Stomach (tissue), 9 donors: ENCODE results near the gene CTDSPL. TPM values are rescaled to one million over a fixed set of nuclear protein-coding genes. Genes with fewer than 3 reads are reported as not detected.
"Not testable (repeated sequence)": the region's sequence is repeated elsewhere in the genome, so short reads cannot be mapped to it uniquely, and the experiment has no call there.

Experiments used
- DNase-seq, 2 donors: peaks; one replicate each; pipeline versions ENCODE4 v3.0.0 to v3.0.0-alpha.2; 2013 to 2019
- H3K27ac ChIP-seq, 5 donors: fragments of 200-600 bp in 4 of 5; sonication (generic) in 4 of 5; one replicate each; pipeline ENCODE4 v1.5.1; 2013 to 2019; ENCODE audit warnings: mild to moderate bottlenecking in 1 of 5, moderate library complexity in 1 of 5
- H3K27me3 ChIP-seq, 3 donors: fragments of 200-600 bp; sonication (generic); one replicate each; pipeline ENCODE4 v1.5.1; 2017 to 2019; ENCODE audit warnings: mixed run types in 1 of 3
- H3K36me3 ChIP-seq, 4 donors: fragments of 200-600 bp; sonication (generic); 1 replicate in 3 of 4; 2 replicates in 1 of 4; pipeline ENCODE4 v1.5.1; 2016 to 2019
- H3K4me1 ChIP-seq, 4 donors: fragments of 200-600 bp; sonication (generic); one replicate each; pipeline ENCODE4 v1.5.1; 2016 to 2019
- H3K4me3 ChIP-seq, 4 donors: fragments of 200-600 bp; sonication (generic) in 3 of 4; one replicate each; pipeline ENCODE4 v1.5.1; 2016 to 2019; ENCODE audit warnings: mild to moderate bottlenecking in 1 of 4
- H3K9me3 ChIP-seq, 4 donors: fragments of 200-600 bp; sonication (generic); one replicate each; pipeline ENCODE4 v1.5.1; 2016 to 2019
- CTCF ChIP-seq, 7 experiments: fragments of 450-650 bp in 4 of 7; fragments of 200-600 bp in 3 of 7; sonication (generic) in 3 of 7; IDR thresholded peaks; one replicate each; pipeline ENCODE4 v1.5.1; 2016 to 2019; ENCODE audit warnings: antibody characterized with exemption in 7 of 7, control low read depth in 2 of 7, mild to moderate bottlenecking in 1 of 7
- EP300 ChIP-seq: sonication (generic); formaldehyde crosslinking; IDR thresholded peaks from one replicate; pipeline ENCODE4 v1.6.1; 2017; ENCODE audit warnings: antibody characterized with exemption
- POLR2A ChIP-seq, 4 donors: fragments of 450-650 bp; IDR thresholded peaks; one replicate each; pipeline ENCODE4 v1.6.1; 2016; ENCODE audit warnings: antibody characterized with exemption in 4 of 4, control low read depth in 2 of 4, mild to moderate bottlenecking in 1 of 4, moderate library complexity in 1 of 4
- POLR2AphosphoS5 ChIP-seq, 3 donors: sonication (generic); formaldehyde crosslinking; IDR thresholded peaks; one replicate each; pipeline ENCODE4 v1.6.1; 2016; ENCODE audit warnings: antibody characterized with exemption in 3 of 3
- WGBS, 5 donors: extraction: QIAGEN DNeasy Blood & Tissue Kit in 3 of 5; methylation state at CpG; one replicate each; pipeline versions ENCODE4 v1.1.5 to v1.1.7; 2013 to 2018; 5-methylcytosine and 5-hydroxymethylcytosine counted together
- intact Hi-C: fragments of 100-400 bp; cut with DNase I; formaldehyde crosslinking; loops from one replicate; pipeline ENCODE4 v1.15.1; 2023; ENCODE audit warnings: low total_unique reads
- polyA plus RNA-seq, 3 donors: library from polyadenylated mRNA; stranded (reverse); fragments of 200-250 nt; gene quantifications; one replicate each; pipeline ENCODE4 v1.2.3, GENCODE V29; 2013
- small RNA-seq, 4 donors: library from RNA; depleted of rRNA; stranded (forward); fragments of <200 nt; gene quantifications; one replicate each; pipeline ENCODE3, GENCODE V24; 2016
- total RNA-seq, 5 donors: library from RNA; depleted of rRNA; stranded (reverse); fragments of >200 nt; gene quantifications; one replicate each; pipeline versions ENCODE4 v1.1.0 to v1.2.3, GENCODE V29; 2014 to 2016
- donor health status: healthy with polysubstance abuse.
- donor health status: Bipolar disorder and iron deficiency.
- donor health status: healthy.

Gene CTDSPL
- total and polyA plus RNA-seq, 8 donors: 13.4 to 54.9 (median 30.2) TPM

- 28 to 48% (median 38%) methylated on average over 5 to 8 of the region's 8 CpGs for WGBS, 5 donors
Observed at GRCh38 chr3:38030126-38031021, 168.7 kb downstream of the CTDSPL start.

GRCh38 chr3:38031022-38031994, 169.6 kb downstream of the CTDSPL start:
- Histone ChIP-seq H3K36me3 (no peaks in the 10 kb centered on the region), H3K27ac (peak overlapping the region in 3 of 5 donors; percentile 68 to 91 (median 80)), H3K27me3 (peaks cover 0 to 23% (median 0%) of the 10 kb centered on the region in 3 donors), H3K4me1 (peaks cover 20 to 44% (median 32%) of the 10 kb centered on the region in 4 donors), H3K9me3 (no peaks in the 10 kb centered on the region), H3K4me3 (no peak overlapping the region)
- WGBS, 5 donors: 26 to 41% (median 33%) methylated on average over 6 to 9 of the region's 9 CpGs
- intact Hi-C loops: loop anchor here (10.0 kb wide), 1 partner anchor 113 kb away; no protein-coding TSS in a partner anchor
- TF ChIP-seq POLR2AphosphoS5 (IDR thresholded peaks at IDR 0.05) (peak in 1 of 3 donors; percentile 10), EP300 (no peak), POLR2A (IDR thresholded peaks at IDR 0.05) (no peak)
- peak; percentile 71 to 73 for DNase-seq

More at GRCh38 chr3:38030126-38031021, 168.7 kb downstream of the CTDSPL start:
- H3K27me3 ChIP-seq: peaks cover 0 to 23% (median 0%) of the 10 kb centered on the region in 3 donors
- H3K4me3 ChIP-seq: peak overlapping the region; percentile 57 to 68 (median 66)
- peaks cover 26 to 54% (median 41%) of the 10 kb centered on the region in 4 donors for H3K4me1 ChIP-seq
- TF ChIP-seq POLR2A (IDR thresholded peaks at IDR 0.05) (no peak), POLR2AphosphoS5 (IDR thresholded peaks at IDR 0.05) (no peak), EP300 (no peak), CTCF (IDR thresholded peaks at IDR 0.05) (no peak)
- no peaks in the 10 kb centered on the region for H3K9me3 ChIP-seq
- DNase-seq: peak in 1 of 2 donors; percentile 89
- intact Hi-C loops: loop anchor here (10.0 kb wide), 1 partner anchor 114 kb away; no protein-coding TSS in a partner anchor
- H3K36me3 ChIP-seq: no peaks in the 10 kb centered on the region
- H3K27ac ChIP-seq: peak overlapping the region; percentile 48 to 91 (median 80)

- H3K36me3 ChIP-seq: no peaks in the 10 kb centered on the region
- no peak for DNase-seq
- H3K4me3 ChIP-seq: no peak overlapping the region
- intact Hi-C loops: loop anchor here (10.0 kb wide), 1 partner anchor 112 kb away; no protein-coding TSS in a partner anchor
- H3K9me3 ChIP-seq: no peaks in the 10 kb centered on the region
- TF ChIP-seq CTCF (IDR thresholded peaks at IDR 0.05) (no peak), POLR2A (IDR thresholded peaks at IDR 0.05) (no peak), EP300 (no peak), POLR2AphosphoS5 (IDR thresholded peaks at IDR 0.05) (no peak)
- no peak overlapping the region for H3K27ac ChIP-seq
- peaks cover 20 to 42% (median 32%) of the 10 kb centered on the region in 4 donors for H3K4me1 ChIP-seq
- H3K27me3 ChIP-seq: peaks cover 0 to 23% (median 0%) of the 10 kb centered on the region in 3 donors
- 85 to 100% (median 100%) methylated on average over 1 of the region's 1 CpG for WGBS, 5 donors
Observed at GRCh38 chr3:38032328-38032865, 170.7 kb downstream of the CTDSPL start.

GRCh38 chr3:38033586-38033985, 171.9 kb downstream of the CTDSPL start:
- H3K27ac ChIP-seq, H3K9me3 ChIP-seq, H3K36me3 ChIP-seq, DNase-seq, H3K4me3 ChIP-seq: not testable (repeated sequence)
- whole genome bisulfite sequencing, 5 donors: 89 to 97% (median 91%) methylated on average over 7 of the region's 7 CpGs
- intact Hi-C loops: loop anchor here (10.0 kb wide), 1 partner anchor 111 kb away; no protein-coding TSS in a partner anchor
- Histone ChIP-seq H3K27me3 (peaks cover 0 to 22% (median 0%) of the 10 kb centered on the region in 3 donors), H3K4me1 (peaks cover 20 to 36% (median 28%) of the 10 kb centered on the region in 4 donors)

Small RNA genes lying within 50 kb of the gene (small RNA-seq; reads per million reads assigned to genes)
- gene MIR26A1 (2.0 to 10.6 (median 2.9) reads per million in 4 donors), gene RF00019 (0 reads per million in 4 donors)

Other genes with a start within 250 kb of the CTDSPL start
- 100 to 1,000 TPM in 2 of 5 donors, 10 to 100 TPM in 3; 59.8 to 191 (median 86.8) TPM for gene VILL, start 128.9 kb downstream of the CTDSPL start, total RNA-seq
- gene VILL, start 128.9 kb downstream of the CTDSPL start, polyA plus RNA-seq: 100 to 1,000 TPM in 1 of 3 donors, 10 to 100 TPM in 2; 24.1 to 202 (median 43.7) TPM
- 10 to 100 TPM in 4 of 5 donors, 1 to 10 TPM in 1; 8.2 to 73.9 (median 15.6) TPM for gene PLCD1, start 167.8 kb downstream of the CTDSPL start, total RNA-seq
- gene PLCD1, start 167.8 kb downstream of the CTDSPL start, polyA plus RNA-seq: 10 to 100 TPM in 2 of 3 donors, 1 to 10 TPM in 1; 9.8 to 27.1 (median 11.3) TPM
- gene DLEC1, start 177.3 kb downstream of the CTDSPL start, total RNA-seq: 1 to 10 TPM in 2 of 5 donors, not detected in 3; 1.3 to 1.5 TPM
- gene DLEC1, start 177.3 kb downstream of the CTDSPL start, polyA plus RNA-seq: under 1 TPM; 0.12 to 0.31 (median 0.20) TPM